H9 (cell line): ENCODE measurements around the gene ARHGAP30. TPM values are rescaled to one million over a fixed set of nuclear protein-coding genes. Genes with fewer than 3 reads are reported as not detected.

ENCODE experiments used
- DNase-seq: peaks from one replicate; pipeline ENCODE4 v3.0.0-alpha.2; 2017
- H2AFZ ChIP-seq: one replicate; pipeline ENCODE4 v1.6.1; 2013; ENCODE audit warnings: mild to moderate bottlenecking, low read length, control low read depth, moderate library complexity
- H2AK5ac ChIP-seq: 2 replicates; pipeline ENCODE4 v1.6.1; 2013; ENCODE audit warnings: low read length, control low read depth, mixed read lengths; ENCODE audit not compliant: insufficient read length
- H2BK120ac ChIP-seq: one replicate; pipeline ENCODE4 v1.6.1; 2013; ENCODE audit warnings: low read depth, mild to moderate bottlenecking, low read length, control low read depth, inconsistent platforms; ENCODE audit not compliant: poor library complexity, severe bottlenecking
- H2BK12ac ChIP-seq: 2 replicates; pipeline ENCODE4 v1.6.1; 2013; ENCODE audit warnings: low read length, control low read depth, mixed read lengths, low read depth; ENCODE audit not compliant: insufficient read length
- H2BK15ac ChIP-seq: 2 replicates; pipeline ENCODE4 v1.6.1; 2013; ENCODE audit warnings: low read depth, low read length, control low read depth
- H2BK20ac ChIP-seq: one replicate; pipeline ENCODE4 v1.6.1; 2013; ENCODE audit warnings: low read depth, mild to moderate bottlenecking, low read length, control low read depth, inconsistent platforms; ENCODE audit not compliant: poor library complexity, severe bottlenecking
- H2BK5ac ChIP-seq: 2 replicates; pipeline ENCODE4 v1.6.1; 2013; ENCODE audit warnings: low read length, control low read depth, mixed read lengths; ENCODE audit not compliant: insufficient read length
- H3K14ac ChIP-seq: 2 replicates; pipeline ENCODE4 v1.6.1; 2013; ENCODE audit warnings: low read length, control low read depth; ENCODE audit not compliant: insufficient read depth
- H3K18ac ChIP-seq: 2 replicates; pipeline ENCODE4 v1.6.1; 2013; ENCODE audit warnings: low read depth, mild to moderate bottlenecking, mixed read lengths, low read length, control low read depth; ENCODE audit not compliant: insufficient read length
- H3K23ac ChIP-seq: 2 replicates; pipeline ENCODE4 v1.6.1; 2013; ENCODE audit warnings: low read length, control low read depth, mixed read lengths, low read depth; ENCODE audit not compliant: insufficient read length
- H3K23me2 ChIP-seq: 2 replicates; pipeline ENCODE4 v1.6.1; 2013; ENCODE audit warnings: low read depth, mild to moderate bottlenecking, mixed read lengths, low read length, control low read depth; ENCODE audit not compliant: insufficient read length, poor library complexity, severe bottlenecking
- H3K27ac ChIP-seq: 2 replicates; pipeline ENCODE4 v1.5.1; 2013; ENCODE audit warnings: low read length, control low read depth, mixed read lengths, low read depth; ENCODE audit not compliant: insufficient read length
- H3K27me3 ChIP-seq: 2 replicates; pipeline ENCODE4 v1.6.1; 2013; ENCODE audit warnings: low read length, control low read depth, inconsistent platforms; ENCODE audit not compliant: insufficient read depth
- H3K4ac ChIP-seq: 2 replicates; pipeline ENCODE4 v1.6.1; 2013; ENCODE audit warnings: low read depth, mild to moderate bottlenecking, control low read depth, inconsistent platforms, low read length, moderate library complexity
- H3K4me1 ChIP-seq: 2 replicates; pipeline ENCODE4 v1.6.1; 2013; ENCODE audit warnings: low read length, control low read depth, inconsistent platforms; ENCODE audit not compliant: insufficient read depth
- H3K4me2 ChIP-seq: 2 replicates; pipeline ENCODE4 v1.6.1; 2013; ENCODE audit warnings: low read length, control low read depth, mixed read lengths; ENCODE audit not compliant: insufficient read length, insufficient read depth
- H3K56ac ChIP-seq: 2 replicates; pipeline ENCODE4 v1.6.1; 2013; ENCODE audit warnings: low read depth, mild to moderate bottlenecking, mixed read lengths, low read length, control low read depth; ENCODE audit not compliant: insufficient read length
- H3K79me1 ChIP-seq: 2 replicates; pipeline ENCODE4 v1.6.1; 2013; ENCODE audit warnings: low read depth, mild to moderate bottlenecking, moderate library complexity, low read length, control low read depth, inconsistent platforms; ENCODE audit not compliant: insufficient read depth, poor library complexity, severe bottlenecking
- H3K79me2 ChIP-seq: 2 replicates; pipeline ENCODE4 v1.6.1; 2013; ENCODE audit warnings: low read length, control low read depth, inconsistent platforms; ENCODE audit not compliant: insufficient read depth
- H3K9ac ChIP-seq: 2 replicates; pipeline ENCODE4 v1.6.1; 2013; ENCODE audit warnings: low read length, control low read depth, mixed read lengths; ENCODE audit not compliant: insufficient read length; ENCODE audit errors: extremely low read depth
- H3K9me3 ChIP-seq: one replicate; pipeline ENCODE4 v1.6.1; 2013; ENCODE audit warnings: low read depth, low read length, inconsistent platforms; ENCODE audit not compliant: control insufficient read depth
- H3T11ph ChIP-seq: one replicate; pipeline ENCODE4 v1.6.1; 2013; ENCODE audit warnings: mild to moderate bottlenecking, low read length, control low read depth, inconsistent platforms
- H4K20me1 ChIP-seq: one replicate; pipeline ENCODE4 v1.6.1; 2013; ENCODE audit not compliant: control insufficient read depth, insufficient read length, insufficient read depth
- H4K5ac ChIP-seq: 2 replicates; pipeline ENCODE4 v1.6.1; 2013; ENCODE audit warnings: low read depth, mild to moderate bottlenecking, mixed read lengths, low read length, control low read depth; ENCODE audit not compliant: insufficient read length
- H4K8ac ChIP-seq: replicated peaks from 2 replicates; pipeline ENCODE4 v1.6.1; 2013; ENCODE audit warnings: low read length, control low read depth, mixed read lengths, low read depth; ENCODE audit not compliant: insufficient read length
- H4K91ac ChIP-seq: 2 replicates; pipeline ENCODE4 v1.6.1; 2013; ENCODE audit warnings: low read depth, mild to moderate bottlenecking, moderate library complexity, mixed read lengths, low read length, control low read depth; ENCODE audit not compliant: insufficient read length
- H3K27ac Mint-ChIP-seq, 3 experiments: 2 replicates in 2 of 3; 3 replicates in 1 of 3; pipeline ENCODE4 v1.8.0; 2020 to 2021; ENCODE audit warnings: mixed read lengths in 3 of 3, mild to moderate bottlenecking in 1 of 3, moderate library complexity in 1 of 3
- H3K27me3 Mint-ChIP-seq: 2 replicates; pipeline ENCODE4 v1.8.0; 2021; ENCODE audit warnings: low read depth, mild to moderate bottlenecking, moderate library complexity, mixed read lengths
- H3K36me3 Mint-ChIP-seq, 3 experiments: 2 replicates in 2 of 3; 3 replicates in 1 of 3; pipeline ENCODE4 v1.8.0; 2020 to 2021; ENCODE audit warnings: low read depth in 3 of 3, mixed read lengths in 3 of 3; ENCODE audit not compliant: insufficient read depth in 1 of 3
- H3K4me1 Mint-ChIP-seq, 2 experiments: 2 replicates each; pipeline ENCODE4 v1.8.0; 2020; ENCODE audit warnings: mixed read lengths in 2 of 2
- H3K4me3 Mint-ChIP-seq, 2 experiments: 2 replicates in 1 of 2; 3 replicates in 1 of 2; pipeline ENCODE4 v1.8.0; 2020 to 2021; ENCODE audit warnings: mild to moderate bottlenecking in 2 of 2, mixed read lengths in 2 of 2, moderate library complexity in 1 of 2
- H3K9me3 Mint-ChIP-seq, 2 experiments: 2 replicates in 1 of 2; 3 replicates in 1 of 2; pipeline ENCODE4 v1.8.0; 2020; ENCODE audit warnings: mild to moderate bottlenecking in 2 of 2, mixed read lengths in 2 of 2, moderate library complexity in 1 of 2
- CTCF ChIP-seq: fragments of 200-600 bp; sonication (generic); conservative IDR thresholded peaks from 3 replicates; pipeline ENCODE4 v1.8.0; 2021; ENCODE audit warnings: antibody characterized with exemption, mild to moderate bottlenecking
- WGBS: extraction: QIAGEN DNeasy Blood & Tissue Kit; methylation state at CpG from one replicate; pipeline ENCODE4 v1.1.7; 2013; ENCODE audit warnings: missing lambda C conversion rate, low lambda C conversion rate, mixed read lengths; ENCODE audit not compliant: insufficient read length; ENCODE audit errors: extremely low coverage; 5-methylcytosine and 5-hydroxymethylcytosine counted together
- total RNA-seq: library from RNA; stranded (reverse); gene quantifications from 2 replicates; pipeline ENCODE4 v1.2.1, GENCODE V29; 2021

The ARHGAP30 gene
- total RNA-seq, 1 experiment from 2014 or later, result 0.13 TPM

- no peak overlapping the region for H3K4ac ChIP-seq
- H3K14ac ChIP-seq, result no peak overlapping the region
- H2BK15ac ChIP-seq, result no peak overlapping the region
- H2BK12ac ChIP-seq, result no peak overlapping the region
- no CpG with 5 or more reads among the region's 14 CpGs for WGBS
- no peak overlapping the region for H3K23ac ChIP-seq
- no peak for DNase-seq
- no peak overlapping the region for H3T11ph ChIP-seq
- Mint-ChIP-seq H3K36me3 (peaks cover 0 to under 1% (median under 1%) of the 10 kb centered on the region in 3 experiments; a peak in 3 of 7 replicates), H3K27ac (no peak overlapping the region), H3K27me3 (peaks cover 11% of the 10 kb centered on the region), H3K4me1 (peaks cover 8 to 9% of the 10 kb centered on the region in 2 experiments), H3K9me3 (no peaks in the 10 kb centered on the region; a peak in 1 of 5 replicates), H3K4me3 (no peak overlapping the region)
- no peak overlapping the region for H3K4me2 ChIP-seq
- H4K20me1 ChIP-seq, result no peaks in the 10 kb centered on the region
- no peak overlapping the region for H2AK5ac ChIP-seq
- H3K23me2 ChIP-seq, result peaks cover 10% of the 10 kb centered on the region
- H3K79me1 ChIP-seq, result no peaks in the 10 kb centered on the region
- no peak overlapping the region for H3K18ac ChIP-seq
- no peak overlapping the region for H3K9ac ChIP-seq
- H3K27me3 ChIP-seq, result no peaks in the 10 kb centered on the region; the same call in 1 of the 2 replicates
- H3K27ac ChIP-seq, result no peak overlapping the region
- H3K4me1 ChIP-seq, result no peaks in the 10 kb centered on the region
- no peak overlapping the region for H2AFZ ChIP-seq
- H3K56ac ChIP-seq, result no peak overlapping the region
- no peak overlapping the region for H2BK120ac ChIP-seq
- no peak overlapping the region for H4K91ac ChIP-seq
- no peaks in the 10 kb centered on the region for H3K79me2 ChIP-seq
- H4K5ac ChIP-seq, result no peak overlapping the region
- no peaks in the 10 kb centered on the region for H3K9me3 ChIP-seq
- no peak overlapping the region for H2BK20ac ChIP-seq
- H4K8ac ChIP-seq, result no peak overlapping the region
- TF ChIP-seq CTCF, result no peak
- H2BK5ac ChIP-seq, result no peak overlapping the region
Observed at GRCh38 chr1:161094481-161094880, 24.8 kb upstream of the ARHGAP30 start.
